ENCODE results near the gene ATP8B4.

The ATP8B4 gene

DNA sequence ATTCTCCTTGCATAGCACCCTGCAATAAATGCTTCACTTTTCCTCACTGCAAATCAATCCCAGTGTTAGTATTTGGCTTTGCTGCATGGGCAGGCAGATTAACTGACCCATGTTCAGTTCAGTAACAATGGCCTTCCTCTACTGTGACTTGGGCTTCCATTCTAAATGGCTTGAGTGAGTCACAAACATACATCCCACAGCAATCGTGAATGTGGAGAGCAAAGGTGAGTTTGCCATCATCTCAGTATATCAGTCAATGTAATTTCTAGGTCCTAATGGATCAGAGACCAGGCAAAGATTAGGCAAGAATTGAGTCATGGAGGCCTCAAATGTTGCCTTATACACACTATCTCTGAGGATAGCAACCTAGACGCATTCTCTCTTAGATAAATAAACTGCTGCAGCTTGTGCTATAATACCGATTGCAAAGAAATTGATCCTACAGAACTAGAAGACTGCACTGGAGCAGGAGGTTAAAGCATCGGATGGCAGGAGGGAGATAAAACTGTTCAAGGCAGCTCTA is 8.3 kb upstream of the ATP8B4 start:
- DNase-seq (ENCODE audit: extremely low read depth, low read depth): no peak
- TF ChIP-seq, protein P1, sequence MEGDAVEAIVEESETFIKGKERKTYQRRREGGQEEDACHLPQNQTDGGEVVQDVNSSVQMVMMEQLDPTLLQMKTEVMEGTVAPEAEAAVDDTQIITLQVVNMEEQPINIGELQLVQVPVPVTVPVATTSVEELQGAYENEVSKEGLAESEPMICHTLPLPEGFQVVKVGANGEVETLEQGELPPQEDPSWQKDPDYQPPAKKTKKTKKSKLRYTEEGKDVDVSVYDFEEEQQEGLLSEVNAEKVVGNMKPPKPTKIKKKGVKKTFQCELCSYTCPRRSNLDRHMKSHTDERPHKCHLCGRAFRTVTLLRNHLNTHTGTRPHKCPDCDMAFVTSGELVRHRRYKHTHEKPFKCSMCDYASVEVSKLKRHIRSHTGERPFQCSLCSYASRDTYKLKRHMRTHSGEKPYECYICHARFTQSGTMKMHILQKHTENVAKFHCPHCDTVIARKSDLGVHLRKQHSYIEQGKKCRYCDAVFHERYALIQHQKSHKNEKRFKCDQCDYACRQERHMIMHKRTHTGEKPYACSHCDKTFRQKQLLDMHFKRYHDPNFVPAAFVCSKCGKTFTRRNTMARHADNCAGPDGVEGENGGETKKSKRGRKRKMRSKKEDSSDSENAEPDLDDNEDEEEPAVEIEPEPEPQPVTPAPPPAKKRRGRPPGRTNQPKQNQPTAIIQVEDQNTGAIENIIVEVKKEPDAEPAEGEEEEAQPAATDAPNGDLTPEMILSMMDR (IDR thresholded peaks at IDR 0.05; ENCODE audit: low read depth, low read length): no peak

DNA sequence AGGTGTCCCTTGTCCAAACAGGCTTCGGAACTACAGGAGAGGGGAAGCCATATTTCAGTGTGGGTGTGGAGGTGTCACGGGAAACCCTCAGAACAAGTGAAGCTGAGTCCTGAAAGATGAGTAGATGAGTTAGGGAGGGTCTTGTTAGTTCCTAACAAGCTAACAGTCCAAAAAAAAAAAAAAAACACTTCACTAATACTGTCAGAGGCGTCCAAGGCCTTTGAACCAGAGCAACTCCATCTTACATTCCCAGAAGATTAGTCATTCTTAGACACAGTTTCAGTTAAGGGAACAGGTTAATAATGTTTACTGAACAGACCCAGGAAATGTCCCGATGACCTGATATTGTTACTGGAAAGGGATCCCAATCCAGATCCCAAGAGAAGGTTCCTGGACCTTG is 7.0 kb upstream of the ATP8B4 start:
- DNase-seq (ENCODE audit: extremely low read depth, low read depth): no peak
- TF ChIP-seq, protein P1 (IDR thresholded peaks at IDR 0.05; ENCODE audit: low read depth, low read length): no peak

DNA sequence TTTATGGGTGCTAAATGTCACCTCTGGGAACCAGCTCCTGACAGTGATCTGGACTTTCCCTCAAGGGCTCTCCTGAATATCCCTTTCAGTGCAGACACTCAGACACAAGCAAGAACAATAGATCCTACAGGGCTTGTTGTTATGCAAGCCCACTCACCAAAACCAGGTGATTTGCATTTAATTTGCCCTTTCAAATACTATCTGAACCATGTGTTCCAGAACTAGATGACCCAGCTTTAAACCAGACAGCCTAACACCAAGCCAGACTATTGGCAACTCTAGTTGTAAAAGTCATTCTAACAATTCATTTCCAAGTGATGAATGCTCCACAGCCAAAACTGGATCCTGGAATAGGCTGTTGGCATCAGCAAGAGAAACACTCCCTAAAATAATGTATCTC is 5.6 kb upstream of the ATP8B4 start:
- TF ChIP-seq, protein P1 (IDR thresholded peaks at IDR 0.05; ENCODE audit: low read depth, low read length): no peak
- DNase-seq (ENCODE audit: extremely low read depth, low read depth): no peak

DNA sequence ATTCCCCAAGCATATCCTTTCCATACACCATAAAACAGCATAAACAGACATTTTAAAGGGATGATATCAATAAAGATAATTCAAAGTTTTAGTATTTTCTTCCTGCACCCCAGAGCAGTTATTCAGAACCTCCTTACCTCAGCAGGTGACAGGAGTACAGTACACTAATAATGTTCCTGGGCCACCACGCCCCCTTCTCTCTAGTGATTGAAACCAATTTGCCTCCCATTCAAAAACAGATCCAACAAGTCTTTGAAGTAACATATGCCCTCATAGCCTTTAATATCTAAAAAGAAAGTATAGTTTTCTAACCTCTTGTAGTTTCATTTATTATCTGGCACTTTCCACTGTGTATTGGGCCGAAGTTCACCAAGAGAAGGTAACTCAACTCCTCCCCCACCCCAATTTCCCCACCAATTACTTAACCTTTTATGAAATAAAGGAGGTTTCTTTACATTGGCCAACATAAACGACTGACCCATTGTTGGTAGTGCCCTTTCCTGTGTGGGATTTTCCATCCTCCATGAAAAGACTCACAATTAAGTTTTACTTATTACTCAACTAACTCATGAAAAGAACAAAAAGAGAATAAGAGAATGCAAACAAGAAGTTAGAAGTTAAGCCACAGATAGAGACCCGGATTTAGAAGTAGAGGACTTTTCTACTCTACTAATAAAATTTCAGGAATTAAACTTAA is 5.0 kb upstream of the ATP8B4 start:
- no peak for DNase-seq (ENCODE audit: extremely low read depth, low read depth)
- TF ChIP-seq, protein P1 (IDR thresholded peaks at IDR 0.05; ENCODE audit: low read depth, low read length): no peak

DNA sequence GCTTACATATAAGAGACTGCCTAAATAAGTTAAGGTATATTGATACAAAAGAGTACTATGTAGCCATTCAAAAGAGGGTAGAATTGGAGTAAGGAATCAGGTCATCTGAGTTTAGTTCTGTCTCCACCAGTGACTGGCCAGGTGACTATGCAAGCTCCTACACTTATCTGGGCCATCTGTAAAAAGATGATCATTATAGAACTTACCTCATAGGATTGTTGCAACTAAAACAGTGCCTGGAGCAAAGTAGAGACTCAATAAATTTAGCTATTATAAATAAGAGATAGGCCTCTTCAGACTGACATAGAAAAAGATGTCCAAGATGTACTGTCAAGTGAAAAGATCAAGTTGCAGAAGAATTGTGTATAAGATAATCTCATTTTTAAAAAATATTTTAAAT is 1.7 kb upstream of the ATP8B4 start:
- TF ChIP-seq, protein P1 (IDR thresholded peaks at IDR 0.05; ENCODE audit: low read depth, low read length): no peak
- DNase-seq (ENCODE audit: extremely low read depth, low read depth): no peak

DNA sequence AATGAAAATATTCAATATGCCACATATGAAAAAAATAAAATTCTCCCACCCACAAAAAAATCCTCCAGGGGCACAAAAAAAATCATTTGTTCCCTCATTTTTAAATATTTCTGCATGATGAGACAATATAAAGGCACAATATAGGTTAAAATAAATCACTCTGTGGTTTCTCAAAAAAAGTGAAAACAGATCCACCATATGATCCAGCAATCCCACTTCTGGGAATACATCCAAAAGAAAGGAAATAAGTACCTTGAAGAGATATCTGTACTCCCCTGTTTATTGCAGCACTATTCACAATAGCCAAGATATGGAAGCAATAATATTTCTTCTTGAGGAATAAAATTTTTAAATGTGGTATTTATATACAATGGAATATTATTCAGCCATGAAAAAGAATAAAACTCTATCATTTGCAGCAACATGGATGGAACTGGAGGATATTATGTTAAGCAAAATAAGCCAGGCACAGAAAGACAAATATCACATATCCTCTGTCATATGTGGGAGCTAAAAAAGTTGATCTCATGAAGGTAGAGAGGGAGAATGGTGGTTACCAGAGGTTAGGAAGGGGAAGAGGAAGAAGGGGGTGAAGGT is 1.5 kb downstream of the ATP8B4 start:
- TF ChIP-seq, protein P1 (IDR thresholded peaks at IDR 0.05; ENCODE audit: low read depth, low read length): no peak
- DNase-seq (ENCODE audit: extremely low read depth, low read depth): no peak

DNA sequence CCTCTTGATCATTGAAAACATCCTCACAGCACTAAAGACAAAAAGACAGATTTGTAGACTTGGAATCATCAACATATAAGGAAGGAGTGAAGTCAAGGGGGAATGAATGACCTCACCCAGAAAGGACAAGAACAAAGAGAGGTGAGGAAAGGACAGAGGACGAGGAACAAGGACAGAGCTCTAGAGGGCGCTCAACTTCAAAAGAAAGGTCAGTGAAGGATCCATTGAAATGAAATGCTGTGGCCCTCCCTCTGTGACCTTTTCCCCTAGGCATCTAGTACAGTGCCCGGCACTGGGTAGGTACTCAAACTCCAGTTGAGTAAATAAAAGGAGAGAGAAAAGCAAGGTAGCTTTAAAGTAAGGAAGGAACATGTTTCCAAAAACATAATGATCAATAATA is 2.6 kb downstream of the ATP8B4 start:
- DNase-seq (ENCODE audit: extremely low read depth, low read depth): no peak
- TF ChIP-seq, protein P1 (IDR thresholded peaks at IDR 0.05; ENCODE audit: low read depth, low read length): peak; percentile 27
